ENCODE results near the gene ERBIN. TPM values are rescaled to one million over a fixed set of nuclear protein-coding genes. Genes with fewer than 3 reads are reported as not detected.
"Not testable (repeated sequence)": the region's sequence is repeated elsewhere in the genome, so short reads cannot be mapped to it uniquely, and the experiment has no call there.

The ERBIN gene
- total RNA-seq, 1 donor, result 233 TPM

GRCh38 chr5:65970481-65971367 is 44.3 kb downstream of the ERBIN start:
- DNase-seq (ENCODE audit: low read depth), result no peak
- no peak overlapping the region for H3K4me3 ChIP-seq (ENCODE audit: low read depth, low read length)
- no peak for TF ChIP-seq CTCF (IDR thresholded peaks at IDR 0.05; ENCODE audit: insufficient read depth, low read depth, low read length)

DNA sequence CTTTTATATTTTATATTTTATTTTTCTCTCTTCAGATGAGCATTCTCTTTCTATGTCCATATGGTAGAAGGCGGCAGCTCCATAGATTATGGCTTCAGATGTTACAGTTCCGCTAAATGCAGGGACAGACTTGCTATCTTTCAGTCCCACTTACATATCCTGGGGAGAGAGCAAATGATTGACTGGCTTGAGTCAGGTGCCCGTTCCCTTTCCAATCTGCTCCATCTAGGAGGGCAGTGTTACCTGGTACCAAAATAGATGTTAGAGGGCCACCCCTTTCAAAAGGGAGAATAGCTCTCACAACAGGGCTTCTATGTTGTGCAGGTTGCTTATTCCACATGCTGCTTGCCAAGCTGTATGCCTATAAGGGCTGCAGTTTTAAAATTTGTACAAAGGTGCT is 45.3 kb downstream of the ERBIN start:
- no peak for TF ChIP-seq CTCF (IDR thresholded peaks at IDR 0.05; ENCODE audit: insufficient read depth, low read depth, low read length)
- DNase-seq (ENCODE audit: low read depth), result no peak
- H3K4me3 ChIP-seq (ENCODE audit: low read depth, low read length), result no peak overlapping the region

DNA sequence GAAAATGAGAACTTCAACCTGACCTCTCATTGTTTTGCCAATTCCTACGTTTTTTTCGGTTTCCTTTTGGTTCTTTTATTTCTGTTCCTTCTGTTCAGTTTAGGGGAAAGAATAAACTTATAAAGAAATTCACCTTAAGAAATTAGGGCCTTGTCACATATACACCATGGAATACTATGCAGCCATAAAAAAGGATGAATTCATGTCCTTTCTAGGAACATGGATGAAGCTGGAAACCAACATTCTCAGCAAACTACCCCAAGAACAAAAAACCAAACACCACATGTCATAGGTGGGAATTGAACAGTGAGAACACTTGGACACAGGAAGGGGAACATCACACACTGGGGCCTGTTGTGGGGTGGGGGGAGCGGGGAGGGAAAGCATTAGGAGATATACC is 46.5 kb downstream of the ERBIN start:
- H3K4me3 ChIP-seq (ENCODE audit: low read depth, low read length); DNase-seq (ENCODE audit: low read depth): not testable (repeated sequence)

DNA sequence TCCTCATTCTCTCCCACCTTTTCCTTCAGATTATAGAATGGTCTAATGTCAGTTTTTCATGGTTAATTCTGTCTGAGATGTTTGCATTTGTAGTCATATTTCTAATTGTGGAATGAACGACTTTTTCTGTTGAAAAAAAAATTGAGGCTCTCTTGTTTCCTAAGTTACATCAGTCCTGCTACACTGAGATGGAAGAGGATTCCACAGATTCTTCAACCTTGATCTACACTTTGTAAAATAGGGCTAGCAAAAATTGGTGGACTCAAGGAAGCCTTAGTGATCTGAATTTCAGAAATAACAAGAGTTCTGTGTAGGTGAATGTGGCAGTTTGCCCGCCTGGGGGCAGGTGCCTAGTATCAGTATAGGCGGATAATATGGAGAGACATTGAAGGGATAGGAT is 51.9 kb downstream of the ERBIN start:
- no peak overlapping the region for H3K4me3 ChIP-seq (ENCODE audit: low read depth, low read length)
- DNase-seq (ENCODE audit: low read depth), result no peak

DNA sequence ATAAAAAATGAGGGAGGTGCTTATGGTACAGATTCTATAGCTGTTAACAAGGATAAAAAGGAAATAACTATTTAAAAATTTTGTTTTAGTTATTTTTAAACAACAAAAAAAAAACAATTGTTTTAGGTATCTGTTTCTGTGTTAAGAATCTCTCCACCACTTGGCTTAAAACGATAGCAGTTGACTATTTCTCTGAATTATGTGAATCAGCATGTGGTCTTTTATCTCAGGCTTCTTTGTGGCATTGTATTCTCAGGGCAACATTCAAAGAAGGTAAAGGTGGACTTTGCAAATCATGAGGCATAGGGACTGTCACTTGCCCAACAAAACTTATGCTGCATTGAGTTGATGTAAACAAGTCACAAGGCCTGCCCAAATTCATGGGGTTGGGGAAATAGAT is 55.2 kb downstream of the ERBIN start:
- no peak for TF ChIP-seq CTCF (IDR thresholded peaks at IDR 0.05; ENCODE audit: insufficient read depth, low read depth, low read length)
- DNase-seq (ENCODE audit: low read depth), result no peak
- no peak overlapping the region for H3K4me3 ChIP-seq (ENCODE audit: low read depth, low read length)

More for the DNA sequence above, 51.9 kb downstream of the ERBIN start:
- TF ChIP-seq CTCF (IDR thresholded peaks at IDR 0.05; ENCODE audit: insufficient read depth, low read depth, low read length), result no peak

GRCh38 chr5:65981969-65982619 is 55.7 kb downstream of the ERBIN start:
- no peak overlapping the region for H3K4me3 ChIP-seq (ENCODE audit: low read depth, low read length)
- no peak for TF ChIP-seq CTCF (IDR thresholded peaks at IDR 0.05; ENCODE audit: insufficient read depth, low read depth, low read length)
- DNase-seq (ENCODE audit: low read depth), result no peak

DNA sequence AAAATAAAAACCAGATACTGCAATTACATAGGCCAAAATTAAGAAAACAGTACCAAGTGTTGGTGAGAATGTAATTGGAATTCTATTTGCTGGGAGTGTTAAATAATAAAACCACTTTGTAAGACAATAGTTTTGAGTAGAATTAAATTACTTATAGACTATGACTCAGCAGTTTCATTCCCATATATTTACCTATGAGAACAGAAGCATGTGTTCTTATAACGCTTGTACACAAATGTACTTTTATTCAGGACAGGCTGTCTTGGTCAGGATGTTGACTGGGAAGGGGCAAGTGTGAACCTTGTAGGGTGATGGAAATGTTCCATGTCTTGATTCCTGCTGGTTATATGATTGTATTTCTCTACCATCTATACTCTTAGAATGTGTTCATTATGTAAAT is 56.3 kb downstream of the ERBIN start:
- no peak for DNase-seq (ENCODE audit: low read depth)
- no peak for TF ChIP-seq CTCF (IDR thresholded peaks at IDR 0.05; ENCODE audit: insufficient read depth, low read depth, low read length)
- no peak overlapping the region for H3K4me3 ChIP-seq (ENCODE audit: low read depth, low read length)
